ENCODE data around the gene SYTL3.
"Not testable (repeated sequence)": the region's sequence is repeated elsewhere in the genome, so short reads cannot be mapped to it uniquely, and the experiment has no call there.

Gene SYTL3

DNA sequence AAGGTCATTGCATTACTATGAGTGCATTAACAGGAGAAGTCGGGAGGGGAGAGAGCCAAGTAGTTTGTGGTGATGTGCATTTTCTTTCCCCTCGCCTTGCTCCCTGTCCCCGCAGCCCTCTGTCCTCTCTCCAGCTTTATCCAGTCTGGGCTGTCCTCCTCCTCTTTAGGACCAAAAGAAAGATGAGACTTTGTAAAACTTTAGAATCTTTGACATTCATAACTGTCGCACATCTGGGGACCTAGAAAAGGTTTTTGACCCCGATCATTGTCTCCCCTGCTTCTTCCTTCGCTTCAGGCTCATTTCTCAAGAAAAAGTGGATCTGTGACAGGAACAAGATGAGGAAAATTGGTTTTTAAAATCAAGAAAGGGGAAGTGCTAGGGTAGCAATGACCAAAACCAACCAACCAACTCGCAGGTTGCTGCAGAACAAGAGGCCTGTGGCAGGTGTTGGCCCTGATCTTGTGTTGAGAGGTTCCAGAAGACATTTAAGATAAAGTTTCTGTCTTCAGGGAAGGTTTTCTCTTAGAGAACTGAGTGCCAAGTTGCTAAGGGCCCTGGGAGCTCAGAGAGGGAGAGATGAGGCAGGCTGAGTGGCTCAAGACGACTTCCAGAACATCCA lies 17.6 kb downstream of the SYTL3 start:
- WGBS (ENCODE audit: extremely low coverage, insufficient coverage, insufficient read length), result no CpG with 5 or more reads among the region's 8 CpGs
- Histone ChIP-seq H3K27me3 (ENCODE audit: insufficient read depth, low read length) (no peaks in the 10 kb centered on the region), H2BK12ac (ENCODE audit: low read length) (no peak overlapping the region), H3K9me3 (ENCODE audit: insufficient read depth, low read depth, low read length) (no peaks in the 10 kb centered on the region), H2AK5ac (ENCODE audit: low read length) (no peak overlapping the region), H3K9ac (ENCODE audit: low read length) (no peak overlapping the region), H3K18ac (ENCODE audit: low read length) (no peak overlapping the region), H3K23ac (ENCODE audit: low read length) (no peak overlapping the region), H2AFZ (ENCODE audit: insufficient read depth, low read length, poor library complexity) (no peak overlapping the region), H3K14ac (ENCODE audit: low read length) (no peak overlapping the region), H3K79me1 (ENCODE audit: low read length) (peaks cover 2% of the 10 kb centered on the region), H4K91ac (ENCODE audit: low read depth, low read length) (peak overlapping the region; percentile 35), H3K27ac (ENCODE audit: low read depth, low read length) (no peak overlapping the region), H4K12ac (ENCODE audit: low read depth, low read length) (no peak overlapping the region), H3K4me3 (ENCODE audit: low read depth, low read length) (no peak overlapping the region), H2BK120ac (ENCODE audit: insufficient read depth, low read length, poor library complexity) (no peak overlapping the region), H4K8ac (ENCODE audit: low read depth, low read length) (no peak overlapping the region), H3K4ac (ENCODE audit: low read depth, low read length) (no peak overlapping the region), H3K79me2 (ENCODE audit: control insufficient read depth, insufficient read depth, low read length, poor library complexity) (no peaks in the 10 kb centered on the region), H3K4me2 (ENCODE audit: low read length) (no peak overlapping the region), H3K36me3 (ENCODE audit: control insufficient read depth in 1 of 2, insufficient read depth in 2 of 2, low read length in 2 of 2) (no peaks in the 10 kb centered on the region), H3K4me1 (ENCODE audit: control insufficient read depth in 1 of 2, insufficient read depth in 2 of 2, low read length in 2 of 2) (peaks cover 10 to 14% of the 10 kb centered on the region in 2 experiments), H2BK5ac (ENCODE audit: low read depth, low read length, poor library complexity) (no peak overlapping the region)
- no peak for DNase-seq

DNA sequence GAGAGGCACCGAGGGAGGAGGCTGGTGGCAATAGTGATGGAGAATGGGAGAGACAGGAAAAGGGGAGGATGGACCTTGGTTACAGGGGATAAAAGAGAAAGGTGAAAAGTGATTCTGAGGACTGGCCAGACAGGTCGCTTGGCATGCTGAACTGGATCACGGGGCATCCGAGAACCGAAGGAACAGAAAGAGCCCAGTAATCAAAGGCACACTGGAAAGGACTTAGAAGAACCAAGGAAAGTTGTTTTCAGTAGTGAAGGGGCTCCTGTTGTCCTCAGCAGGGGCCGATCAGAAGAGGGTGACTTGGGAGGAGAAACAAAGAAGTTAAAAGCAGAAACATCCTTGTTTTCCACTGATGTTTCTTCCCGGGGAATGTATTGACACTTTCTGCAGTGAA lies 18.9 kb downstream of the SYTL3 start:
- Histone ChIP-seq H3K9ac (ENCODE audit: low read length) (no peak overlapping the region), H3K27ac (ENCODE audit: low read depth, low read length) (no peak overlapping the region), H2BK5ac (ENCODE audit: low read depth, low read length, poor library complexity) (no peak overlapping the region), H3K23ac (ENCODE audit: low read length) (no peak overlapping the region), H3K14ac (ENCODE audit: low read length) (no peak overlapping the region), H4K12ac (ENCODE audit: low read depth, low read length) (no peak overlapping the region), H3K18ac (ENCODE audit: low read length) (no peak overlapping the region), H4K8ac (ENCODE audit: low read depth, low read length) (no peak overlapping the region), H3K27me3 (ENCODE audit: insufficient read depth, low read length) (no peaks in the 10 kb centered on the region), H2AK5ac (ENCODE audit: low read length) (no peak overlapping the region), H3K4ac (ENCODE audit: low read depth, low read length) (no peak overlapping the region), H3K9me3 (ENCODE audit: insufficient read depth, low read depth, low read length) (no peaks in the 10 kb centered on the region), H3K79me2 (ENCODE audit: control insufficient read depth, insufficient read depth, low read length, poor library complexity) (no peaks in the 10 kb centered on the region), H2BK120ac (ENCODE audit: insufficient read depth, low read length, poor library complexity) (no peak overlapping the region), H3K4me3 (ENCODE audit: low read depth, low read length) (no peak overlapping the region), H3K4me2 (ENCODE audit: low read length) (no peak overlapping the region), H3K36me3 (ENCODE audit: control insufficient read depth in 1 of 2, insufficient read depth in 2 of 2, low read length in 2 of 2) (no peaks in the 10 kb centered on the region), H2BK12ac (ENCODE audit: low read length) (no peak overlapping the region), H3K4me1 (ENCODE audit: control insufficient read depth in 1 of 2, insufficient read depth in 2 of 2, low read length in 2 of 2) (peaks cover 6 to 9% of the 10 kb centered on the region in 2 experiments), H4K91ac (ENCODE audit: low read depth, low read length) (no peak overlapping the region), H3K79me1 (ENCODE audit: low read length) (peaks cover 2% of the 10 kb centered on the region), H2AFZ (ENCODE audit: insufficient read depth, low read length, poor library complexity) (no peak overlapping the region)
- no peak for DNase-seq
- WGBS (ENCODE audit: extremely low coverage, insufficient coverage, insufficient read length), result no CpG with 5 or more reads among the region's 7 CpGs

DNA sequence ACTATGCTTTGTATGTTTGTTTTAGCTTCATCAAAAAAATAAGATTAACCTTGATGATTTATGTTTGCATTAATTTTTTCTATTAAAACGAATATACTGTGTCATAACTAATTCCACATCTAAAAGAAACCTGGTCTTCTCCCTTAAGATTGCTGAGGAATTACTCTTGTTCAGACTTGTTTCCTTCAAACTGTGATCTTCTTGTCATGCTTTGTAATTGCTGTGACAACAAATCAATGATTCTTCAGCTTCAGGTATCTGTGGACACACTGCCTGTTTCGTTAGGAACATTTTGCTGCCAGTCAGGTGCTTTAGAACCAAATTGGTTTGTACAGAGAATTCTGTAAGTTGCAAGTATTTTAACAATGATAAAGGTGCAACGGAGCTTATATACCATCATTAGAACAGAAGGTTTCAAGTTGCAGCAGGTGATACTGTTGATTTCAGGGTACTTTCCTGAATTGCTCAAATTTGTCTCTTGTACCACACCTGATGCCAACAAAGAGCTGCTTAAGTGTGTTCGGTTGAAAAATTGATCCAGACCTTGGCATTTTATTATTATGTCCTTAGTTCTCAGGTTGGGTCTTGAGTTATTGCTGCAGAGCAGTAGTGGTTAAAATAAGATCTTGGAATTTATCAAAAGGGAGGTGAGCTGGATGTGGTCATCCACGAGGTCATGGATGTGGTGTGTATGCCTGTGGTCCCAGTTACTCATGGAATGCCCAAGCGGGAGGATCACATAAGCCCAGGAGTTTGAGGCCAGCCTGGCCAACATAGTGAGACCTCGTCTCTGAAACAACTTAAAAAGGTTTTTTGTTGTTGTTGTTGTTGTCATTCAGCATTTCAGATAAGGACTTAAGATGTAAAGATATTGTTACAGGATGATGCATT lies 19.5 kb downstream of the SYTL3 start:
- no peak overlapping the region for H3K18ac ChIP-seq (ENCODE audit: low read length)
- H4K12ac ChIP-seq (ENCODE audit: low read depth, low read length), result no peak overlapping the region
- H3K79me1 ChIP-seq (ENCODE audit: low read length), result peaks cover 2% of the 10 kb centered on the region
- no peak overlapping the region for H3K9ac ChIP-seq (ENCODE audit: low read length)
- H3K4me1 ChIP-seq (ENCODE audit: control insufficient read depth in 1 of 2, insufficient read depth in 2 of 2, low read length in 2 of 2), result peaks cover 6% of the 10 kb centered on the region in 2 experiments
- no peak overlapping the region for H2AK5ac ChIP-seq (ENCODE audit: low read length)
- H3K14ac ChIP-seq (ENCODE audit: low read length), result no peak overlapping the region
- no peak overlapping the region for H2BK12ac ChIP-seq (ENCODE audit: low read length)
- no peak for DNase-seq
- H2BK120ac ChIP-seq (ENCODE audit: insufficient read depth, low read length, poor library complexity), result no peak overlapping the region
- H3K4me2 ChIP-seq (ENCODE audit: low read length), result no peak overlapping the region
- no peak overlapping the region for H4K91ac ChIP-seq (ENCODE audit: low read depth, low read length)
- H3K36me3 ChIP-seq (ENCODE audit: control insufficient read depth in 1 of 2, insufficient read depth in 2 of 2, low read length in 2 of 2), result no peaks in the 10 kb centered on the region
- H3K4ac ChIP-seq (ENCODE audit: low read depth, low read length), result no peak overlapping the region
- no peak overlapping the region for H2BK5ac ChIP-seq (ENCODE audit: low read depth, low read length, poor library complexity)
- no peak overlapping the region for H2AFZ ChIP-seq (ENCODE audit: insufficient read depth, low read length, poor library complexity)
- WGBS (ENCODE audit: extremely low coverage, insufficient coverage, insufficient read length), result no CpG with 5 or more reads among the region's 7 CpGs
- H3K4me3 ChIP-seq (ENCODE audit: low read depth, low read length), result no peak overlapping the region
- H3K9me3 ChIP-seq (ENCODE audit: insufficient read depth, low read depth, low read length), result no peaks in the 10 kb centered on the region
- H3K27me3 ChIP-seq (ENCODE audit: insufficient read depth, low read length), result no peaks in the 10 kb centered on the region
- no peak overlapping the region for H3K27ac ChIP-seq (ENCODE audit: low read depth, low read length)
- no peak overlapping the region for H4K8ac ChIP-seq (ENCODE audit: low read depth, low read length)
- no peaks in the 10 kb centered on the region for H3K79me2 ChIP-seq (ENCODE audit: control insufficient read depth, insufficient read depth, low read length, poor library complexity)
- H3K23ac ChIP-seq (ENCODE audit: low read length), result no peak overlapping the region

- not testable (repeated sequence) for H3K4me1 ChIP-seq (ENCODE audit: control insufficient read depth in 1 of 2, insufficient read depth in 2 of 2, low read length in 2 of 2); H2AK5ac ChIP-seq (ENCODE audit: low read length); H2BK120ac ChIP-seq (ENCODE audit: insufficient read depth, low read length, poor library complexity); H3K27ac ChIP-seq (ENCODE audit: low read depth, low read length); DNase-seq; H3K79me1 ChIP-seq (ENCODE audit: low read length); H4K91ac ChIP-seq (ENCODE audit: low read depth, low read length); H3K4me3 ChIP-seq (ENCODE audit: low read depth, low read length); H3K23ac ChIP-seq (ENCODE audit: low read length); H3K27me3 ChIP-seq (ENCODE audit: insufficient read depth, low read length); H3K14ac ChIP-seq (ENCODE audit: low read length); H4K12ac ChIP-seq (ENCODE audit: low read depth, low read length); H3K4me2 ChIP-seq (ENCODE audit: low read length); H3K9me3 ChIP-seq (ENCODE audit: insufficient read depth, low read depth, low read length); H3K18ac ChIP-seq (ENCODE audit: low read length); H4K8ac ChIP-seq (ENCODE audit: low read depth, low read length); H3K79me2 ChIP-seq (ENCODE audit: control insufficient read depth, insufficient read depth, low read length, poor library complexity); H2BK12ac ChIP-seq (ENCODE audit: low read length); H2BK5ac ChIP-seq (ENCODE audit: low read depth, low read length, poor library complexity); H3K9ac ChIP-seq (ENCODE audit: low read length); H3K4ac ChIP-seq (ENCODE audit: low read depth, low read length); H2AFZ ChIP-seq (ENCODE audit: insufficient read depth, low read length, poor library complexity); H3K36me3 ChIP-seq (ENCODE audit: control insufficient read depth in 1 of 2, insufficient read depth in 2 of 2, low read length in 2 of 2)
- no CpG with 5 or more reads among the region's 8 CpGs for WGBS (ENCODE audit: extremely low coverage, insufficient coverage, insufficient read length)
Observed at GRCh38 chr6:158672119-158672518, 22.3 kb downstream of the SYTL3 start.

Measured in trophoblast cell (in vitro differentiated cells and primary cell).